ENCODE results near the gene WNT9A.
A peak's percentile ranks its signal among the peaks of the same experiment; 100 is the strongest.

The WNT9A gene

DNA sequence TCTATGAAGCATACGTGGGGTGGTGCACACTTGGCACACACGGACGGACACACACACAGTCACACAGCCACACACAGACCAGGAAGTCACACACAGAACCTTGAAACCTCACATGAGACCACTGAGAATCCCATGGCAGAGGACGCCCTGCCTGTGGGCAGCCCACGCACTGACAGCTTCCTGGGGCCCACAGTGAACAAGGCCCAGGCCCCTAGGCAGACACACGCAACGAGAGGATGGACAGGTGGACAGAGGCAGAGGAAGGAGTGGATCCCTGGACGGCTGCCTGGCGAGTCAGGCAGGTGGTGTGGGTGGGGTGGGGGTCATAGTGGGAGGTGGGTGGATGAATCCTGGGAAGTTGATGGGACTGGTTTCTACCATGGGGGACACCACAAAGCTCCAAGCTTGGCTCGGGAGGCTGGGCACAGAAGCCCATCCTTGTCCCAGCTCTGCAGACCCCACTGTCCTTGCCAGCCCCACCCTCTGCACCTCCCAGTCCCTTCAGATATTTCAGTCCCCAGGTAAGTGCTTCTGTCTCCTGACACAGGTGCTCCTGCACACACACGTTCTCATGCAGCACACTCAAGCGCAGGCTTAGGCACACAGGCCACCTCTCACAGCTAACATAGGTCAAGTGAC lies 49.1 kb downstream of the WNT9A start:
- DNase-seq, result no peak

- DNase-seq, result no peak
These were observed 49.9 kb downstream of the WNT9A start for GRCh38 chr1:227897704-227898438.

GRCh38 chr1:227896710-227897655 lies 50.7 kb downstream of the WNT9A start:
- DNase-seq, result no peak

DNA sequence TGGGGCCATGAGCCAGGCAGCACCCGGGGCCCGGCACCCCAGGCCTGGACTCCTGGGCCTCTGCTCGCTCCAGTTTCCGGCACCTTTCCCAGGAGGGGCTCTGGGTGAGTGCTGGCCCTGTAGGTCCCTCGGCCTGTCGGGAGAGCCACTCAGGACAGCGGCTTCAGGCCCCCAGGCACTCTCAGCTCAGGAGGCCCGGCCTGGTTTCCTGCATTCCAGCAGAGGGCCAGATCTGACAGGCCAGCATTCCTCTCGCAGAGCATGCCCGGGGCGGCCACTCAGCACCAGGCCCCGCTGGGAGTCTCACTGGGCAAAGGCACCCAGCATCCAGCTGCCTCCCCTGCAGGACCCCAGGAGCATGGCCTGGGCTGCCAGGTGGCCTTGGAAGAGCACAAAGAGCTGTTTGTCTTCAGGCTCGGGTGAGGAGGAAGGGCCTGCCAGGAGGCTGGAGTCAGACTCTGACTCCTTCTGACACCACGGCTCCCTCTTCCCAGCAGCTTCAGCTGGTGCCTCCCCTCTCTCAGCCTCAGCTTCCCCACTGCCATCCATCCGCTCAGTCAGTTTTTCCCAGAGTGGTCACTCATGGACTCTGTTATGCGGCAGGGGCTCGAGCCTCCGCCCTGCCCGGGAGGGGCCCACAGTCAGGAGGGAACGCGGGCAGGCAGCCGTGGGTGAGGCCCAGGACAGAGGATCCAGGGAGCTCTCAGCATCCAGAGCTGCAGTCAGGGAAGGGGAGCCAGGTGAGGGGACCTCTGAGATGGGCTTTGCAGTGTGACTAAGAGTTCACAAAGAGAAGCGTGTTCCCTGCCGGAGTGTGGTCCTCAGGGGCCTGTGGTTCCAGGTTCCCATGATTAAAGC lies 51.7 kb downstream of the WNT9A start:
- DNase-seq, result peak in 34 of 56 donors; percentile 20 to 75 (median 42)

DNA sequence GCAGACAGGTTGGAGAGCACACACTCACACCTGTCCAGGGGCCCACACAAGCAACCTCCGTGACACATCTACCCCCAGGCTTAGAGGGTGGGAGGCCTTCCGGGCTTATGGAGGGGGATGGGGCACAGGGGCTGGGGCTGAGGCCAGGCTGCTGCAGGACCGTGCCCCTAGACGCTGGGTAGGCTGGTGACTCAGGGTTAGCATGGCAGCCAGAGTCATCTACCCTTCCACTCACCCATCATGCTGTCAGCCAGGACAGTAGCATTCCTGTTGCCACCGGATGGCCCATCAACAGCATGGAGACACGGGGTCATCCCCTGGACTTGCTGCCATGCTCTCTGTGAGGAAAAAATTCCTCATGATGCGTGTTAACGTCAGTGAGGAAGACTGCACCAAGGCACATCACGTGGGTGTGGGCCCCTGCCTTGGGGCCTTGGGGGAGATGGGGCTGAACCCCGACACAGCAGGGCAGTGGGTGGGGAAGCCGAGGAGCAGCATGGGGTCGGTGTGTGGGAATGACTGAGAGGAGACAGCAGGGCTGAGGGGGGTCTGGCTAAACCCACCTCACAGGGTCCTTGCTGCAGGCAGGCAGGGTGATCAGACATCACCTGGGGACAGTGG lies 52.8 kb downstream of the WNT9A start:
- DNase-seq, result no peak

- no peak for DNase-seq
These were observed 53.6 kb downstream of the WNT9A start for GRCh38 chr1:227893949-227894721.

GRCh38 chr1:227893300-227893948 lies 54.3 kb downstream of the WNT9A start:
- DNase-seq, result no peak

DNA sequence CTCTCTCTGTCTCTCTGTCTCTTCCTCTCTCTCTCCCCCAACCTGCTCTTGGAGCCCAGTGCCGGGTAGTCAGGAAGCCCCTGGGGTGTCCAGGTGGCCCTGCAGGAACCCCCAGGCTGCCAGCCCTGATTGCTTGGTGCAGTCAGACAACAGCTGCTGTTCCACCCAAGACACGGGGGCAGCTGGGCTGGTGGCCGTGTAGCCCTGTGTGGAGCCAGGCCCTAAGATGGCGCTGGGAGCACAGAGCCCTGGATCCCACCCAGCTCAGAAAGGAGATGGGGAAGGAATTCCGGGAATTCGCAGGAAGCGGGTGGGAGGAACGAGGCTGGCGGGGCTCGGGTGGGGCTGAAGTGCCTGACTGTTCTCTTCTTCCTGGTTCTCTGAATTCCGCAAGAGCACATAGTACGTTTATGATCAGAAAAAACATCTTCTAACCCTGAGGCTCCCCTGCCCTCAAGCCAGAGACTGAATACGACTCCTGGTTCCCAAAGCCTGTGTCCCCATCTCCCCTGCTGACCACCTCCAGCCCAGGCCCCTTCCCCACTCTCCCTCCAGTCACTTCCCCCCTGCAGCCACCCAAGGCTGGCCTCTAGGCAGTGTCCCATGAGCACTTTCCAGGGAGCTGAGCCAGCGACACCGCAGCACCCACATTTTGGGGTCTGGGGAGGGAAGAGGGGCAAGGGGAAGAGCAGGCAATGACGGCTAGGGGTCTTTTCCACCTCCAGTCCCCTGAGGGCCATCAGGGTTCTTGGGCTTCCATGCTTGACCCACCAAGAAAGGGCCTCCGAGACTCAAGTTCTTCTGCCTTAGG lies 55.0 kb downstream of the WNT9A start:
- peak in 1 of 56 donors; percentile 19 for DNase-seq

DNA sequence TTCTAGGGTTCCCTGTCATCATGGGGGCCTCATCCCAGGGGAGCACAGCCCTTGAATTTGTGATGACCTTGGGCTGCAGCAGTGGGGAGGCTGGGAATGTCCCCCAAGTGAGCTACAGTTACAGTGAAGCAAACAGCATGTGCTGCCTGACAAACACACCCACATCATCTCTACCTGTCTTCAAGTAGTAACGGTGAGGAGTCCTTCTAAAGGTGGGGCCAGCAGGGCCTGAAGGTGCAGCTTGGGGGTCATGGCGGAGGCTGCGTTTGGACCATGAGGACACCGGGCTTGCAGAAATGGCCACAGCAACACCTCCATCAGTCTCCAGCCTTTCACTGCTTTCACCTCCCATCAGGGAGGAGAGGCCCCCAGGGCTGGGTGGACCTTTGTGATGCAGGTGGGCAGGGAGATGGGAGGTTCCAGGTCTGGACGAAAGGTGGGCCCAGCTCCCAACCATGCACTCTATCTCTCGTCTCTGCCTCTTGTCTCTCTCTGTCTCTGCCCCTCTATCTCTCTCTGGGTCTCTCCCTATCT lies 55.7 kb downstream of the WNT9A start:
- no peak for DNase-seq

DNA sequence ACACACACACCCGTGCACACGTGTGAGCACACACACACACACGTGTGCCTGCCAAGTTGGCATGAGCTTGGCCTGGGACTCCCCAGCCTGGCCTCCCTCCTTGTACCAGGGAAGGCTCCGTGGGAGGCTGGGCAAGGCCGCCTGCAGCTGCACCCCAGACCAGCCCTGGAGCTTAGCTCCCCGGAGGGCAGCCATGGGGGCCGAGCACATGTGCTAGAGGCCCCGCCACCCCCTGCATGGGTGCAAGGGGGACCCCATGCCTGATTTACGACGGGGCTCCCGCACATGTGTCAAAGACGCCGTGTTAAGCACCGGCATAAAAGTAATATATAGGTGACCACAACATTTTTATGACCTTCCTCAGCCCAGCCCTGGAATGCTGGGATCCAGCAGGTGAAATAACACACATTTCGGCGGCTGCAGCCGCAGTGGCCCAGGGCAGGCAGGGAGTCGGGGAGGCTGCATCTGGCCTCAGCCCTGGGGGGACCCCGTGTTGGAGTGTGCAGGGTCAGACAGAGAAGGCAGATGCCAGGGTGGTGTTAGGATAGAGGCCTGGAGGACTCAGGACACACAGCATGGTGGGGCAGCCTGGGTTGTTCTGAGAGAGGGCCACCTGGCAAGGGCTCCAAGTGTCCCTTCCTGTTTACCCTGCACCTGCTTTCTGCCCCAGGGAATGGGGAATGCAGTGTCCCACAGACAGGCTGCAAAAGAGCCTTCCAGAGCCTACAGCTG lies 56.3 kb downstream of the WNT9A start:
- DNase-seq, result no peak

DNA sequence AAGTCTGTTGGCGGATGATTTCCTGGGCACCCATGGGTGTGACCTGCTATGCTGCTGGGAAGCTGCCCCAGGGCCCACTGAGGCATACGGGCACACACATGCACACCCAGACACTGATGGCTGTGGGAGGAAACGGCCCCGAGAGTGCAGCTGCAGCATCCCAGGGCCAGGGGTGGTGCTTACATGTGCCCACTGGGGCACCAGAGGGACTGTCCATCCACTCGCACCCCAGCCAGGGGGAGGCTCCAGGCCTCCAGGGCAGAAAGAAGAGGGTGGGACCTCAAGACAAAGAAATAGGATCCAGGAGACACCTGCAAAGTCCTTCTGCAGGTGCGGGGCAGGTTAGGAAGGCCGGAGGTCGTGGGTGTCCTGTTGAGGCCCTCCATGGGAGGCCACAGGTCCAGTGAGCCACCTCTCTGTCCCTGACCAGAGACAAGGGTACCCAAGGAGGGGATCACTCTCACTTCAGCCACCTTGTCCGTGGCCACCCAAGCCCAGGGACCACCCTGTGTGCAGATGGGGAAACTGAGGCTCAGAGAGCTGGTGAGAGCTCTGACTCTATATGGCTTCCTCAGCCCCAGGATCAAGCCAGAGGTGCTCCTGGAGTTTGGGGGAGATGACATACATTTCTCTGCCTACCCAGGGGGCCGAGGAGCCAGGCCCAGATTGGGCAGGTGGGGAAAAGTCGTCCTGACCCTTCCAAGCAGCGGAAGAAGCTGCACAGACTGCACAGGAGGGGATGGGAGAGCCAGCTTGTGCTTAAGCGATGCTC lies 57.1 kb downstream of the WNT9A start:
- no peak for DNase-seq

DNA sequence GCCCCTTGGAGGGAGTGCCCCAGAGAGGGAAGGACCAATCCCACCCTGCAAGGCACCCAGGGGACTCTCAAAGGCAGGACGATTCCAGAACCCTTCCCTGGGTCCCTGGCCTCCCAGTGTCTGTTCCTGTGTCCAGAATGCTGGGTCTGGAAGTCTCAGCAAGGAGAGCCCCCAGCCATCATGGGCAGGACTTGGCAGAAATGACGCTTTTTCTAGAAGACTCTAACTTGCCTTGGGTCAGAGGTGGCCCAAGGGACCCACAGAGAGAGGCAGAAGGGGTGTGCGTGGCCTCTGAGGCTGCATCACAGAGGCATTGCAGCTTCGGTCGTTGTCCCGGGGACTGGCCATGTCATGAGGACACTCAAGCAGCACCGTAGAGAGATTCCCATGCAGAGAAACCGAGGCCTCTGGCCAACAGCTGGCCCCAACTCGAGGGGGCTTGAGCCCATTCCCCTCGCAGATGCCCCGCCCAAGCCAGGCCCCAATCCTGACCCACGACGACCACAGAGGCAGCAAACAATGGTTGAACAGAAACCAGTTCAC lies 57.8 kb downstream of the WNT9A start:
- no peak for DNase-seq

- DNase-seq, result no peak
These were observed 58.5 kb downstream of the WNT9A start for GRCh38 chr1:227889047-227889862.

DNA sequence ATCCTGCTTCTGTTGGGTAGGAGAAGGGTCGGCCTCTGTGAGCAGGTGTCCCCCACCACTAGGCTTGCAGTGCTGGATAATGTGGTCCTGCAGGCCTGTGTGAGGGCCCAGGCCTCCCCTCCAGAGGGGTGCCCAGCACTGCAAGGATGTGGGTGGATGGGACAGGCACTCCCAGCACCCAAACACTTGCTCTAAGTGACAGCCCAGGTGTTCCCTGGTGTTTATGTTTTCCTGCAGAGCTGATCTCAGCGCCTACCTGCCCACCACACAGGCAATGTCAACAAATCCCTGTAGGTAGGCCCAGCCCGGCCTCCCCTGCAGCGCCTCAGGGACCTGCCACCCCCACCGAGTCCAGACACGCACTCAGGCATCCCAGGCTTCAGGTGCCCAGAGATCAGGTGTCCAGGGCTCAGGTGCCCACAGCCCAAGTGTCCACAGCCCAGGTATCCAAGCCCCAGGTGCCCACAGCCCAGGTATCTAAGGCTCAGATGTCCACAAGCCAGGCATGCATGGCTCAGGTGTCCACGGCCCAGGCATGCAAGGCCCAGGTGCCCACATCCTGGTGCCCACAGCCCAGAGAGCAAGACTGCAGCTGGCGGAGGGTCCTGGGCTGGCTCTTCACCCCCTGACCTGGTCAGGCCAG lies 59.2 kb downstream of the WNT9A start:
- DNase-seq, result no peak
